GM19455 (cell line): ENCODE results near the gene ASGR2.
"Not testable (repeated sequence)": the region's sequence is repeated elsewhere in the genome, so short reads cannot be mapped to it uniquely, and the experiment has no call there.

Experiments used
- ATAC-seq: cut with Tn5 transposase; IDR thresholded peaks from one replicate; pipeline ENCODE4 v1.9.1; 2021; ENCODE audit not compliant: unreplicated experiment

ASGR2 gene, protein sequence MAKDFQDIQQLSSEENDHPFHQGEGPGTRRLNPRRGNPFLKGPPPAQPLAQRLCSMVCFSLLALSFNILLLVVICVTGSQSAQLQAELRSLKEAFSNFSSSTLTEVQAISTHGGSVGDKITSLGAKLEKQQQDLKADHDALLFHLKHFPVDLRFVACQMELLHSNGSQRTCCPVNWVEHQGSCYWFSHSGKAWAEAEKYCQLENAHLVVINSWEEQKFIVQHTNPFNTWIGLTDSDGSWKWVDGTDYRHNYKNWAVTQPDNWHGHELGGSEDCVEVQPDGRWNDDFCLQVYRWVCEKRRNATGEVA

DNA sequence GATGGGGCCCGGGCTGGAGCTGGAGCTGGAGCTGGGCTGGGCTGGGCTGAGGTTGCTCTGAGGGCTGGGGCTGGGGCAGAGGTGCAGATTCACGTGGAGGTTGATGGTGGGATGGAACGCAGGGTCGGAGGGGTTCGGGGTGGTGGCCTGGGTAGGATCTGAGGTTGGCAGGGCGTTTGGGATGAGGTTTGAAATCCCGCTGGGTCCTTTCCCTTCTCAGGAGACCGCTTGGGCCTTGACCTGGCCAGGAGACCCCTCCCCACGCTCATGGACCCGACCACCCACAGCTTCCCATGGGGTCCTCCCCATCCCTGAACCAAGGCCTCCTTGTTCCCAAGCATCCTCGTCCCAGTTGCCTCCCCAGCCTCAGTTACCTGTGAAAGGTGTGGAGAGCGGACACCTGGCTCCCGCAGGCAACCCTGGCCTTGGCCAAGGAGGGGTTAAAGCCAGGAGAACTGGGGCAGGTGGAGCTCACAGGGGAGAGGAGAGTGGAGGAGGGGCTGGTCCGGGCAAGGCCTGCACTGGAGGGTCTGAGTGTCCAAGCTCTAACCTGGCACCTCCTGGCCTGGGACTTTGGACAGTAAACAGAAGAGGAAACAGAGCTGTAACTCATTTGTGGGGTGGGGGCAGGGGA is at the start of gene ASGR2:
Gene ASGR2 (minus strand): TSS at position 582 of the 634 bp plus-strand sequence. CDS start 582 bp downstream, outside the sequence.
- ATAC-seq = no peak

DNA sequence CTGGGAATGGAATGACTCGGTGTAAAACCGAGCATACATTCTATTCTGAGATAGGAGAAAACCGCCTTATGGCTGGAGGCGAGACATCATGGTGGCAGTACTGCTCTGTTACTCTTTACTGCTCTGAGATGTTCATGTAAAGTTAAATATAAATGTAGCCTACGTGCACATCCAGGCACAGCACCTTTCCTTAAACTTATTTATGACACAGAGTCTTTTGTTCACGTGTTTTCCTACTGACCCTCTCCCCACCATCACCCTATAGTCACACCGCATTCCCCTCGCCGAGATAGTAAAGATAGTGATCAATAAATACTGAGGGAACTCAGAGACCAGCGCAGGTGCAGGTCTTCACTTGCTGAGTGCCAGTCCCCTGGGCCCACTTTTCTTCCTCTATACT is 44.9 kb upstream of the ASGR2 start:
- not testable (repeated sequence) for ATAC-seq

DNA sequence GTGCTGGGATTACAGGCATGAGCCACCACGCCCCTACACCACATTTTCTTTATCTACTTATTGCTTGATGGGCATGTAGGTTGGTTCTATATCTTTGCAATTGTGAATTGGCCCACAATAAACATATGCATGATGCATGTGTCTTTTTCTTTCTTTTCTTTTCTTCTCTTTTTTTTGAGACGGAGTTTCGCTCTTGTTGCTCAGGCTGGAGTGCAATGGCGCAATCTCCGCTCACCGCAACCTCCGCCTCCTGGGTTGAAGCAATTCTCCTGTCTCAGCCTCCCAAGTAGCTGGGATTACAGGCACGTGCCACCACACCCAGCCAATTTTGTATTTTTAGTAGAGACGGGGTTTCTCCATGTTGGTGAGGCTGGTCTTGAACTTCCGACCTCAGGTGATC is 43.8 kb upstream of the ASGR2 start:
- not testable (repeated sequence) for ATAC-seq

DNA sequence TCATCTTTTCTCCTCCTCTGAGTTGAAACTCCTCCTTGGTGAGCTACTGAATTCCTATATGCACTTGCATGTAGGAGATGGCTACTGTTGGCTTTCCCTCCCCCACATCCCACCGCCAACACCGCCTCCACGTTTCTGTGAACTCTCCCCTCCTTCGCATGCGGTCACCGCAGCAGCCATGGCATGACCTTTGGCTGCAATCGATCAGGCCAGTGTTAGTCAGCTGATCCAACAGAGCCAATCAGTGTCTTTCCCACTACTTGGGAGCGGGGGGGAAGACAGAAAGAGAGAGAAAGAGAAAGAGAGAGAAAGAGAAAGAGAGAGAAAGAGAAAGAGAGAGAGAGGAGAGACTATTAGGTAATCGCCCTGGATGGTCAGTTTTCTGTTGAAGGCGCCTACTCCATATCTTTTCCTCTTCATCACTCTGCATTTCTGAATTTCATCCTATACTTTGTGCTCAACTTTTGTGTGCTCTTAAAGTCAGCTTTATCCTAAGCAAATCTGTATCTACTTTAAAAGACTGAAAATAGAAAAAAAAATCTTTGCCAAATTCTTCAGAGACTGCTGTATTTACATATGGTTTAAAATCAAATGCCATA is 41.8 kb upstream of the ASGR2 start:
- ATAC-seq = no peak

DNA sequence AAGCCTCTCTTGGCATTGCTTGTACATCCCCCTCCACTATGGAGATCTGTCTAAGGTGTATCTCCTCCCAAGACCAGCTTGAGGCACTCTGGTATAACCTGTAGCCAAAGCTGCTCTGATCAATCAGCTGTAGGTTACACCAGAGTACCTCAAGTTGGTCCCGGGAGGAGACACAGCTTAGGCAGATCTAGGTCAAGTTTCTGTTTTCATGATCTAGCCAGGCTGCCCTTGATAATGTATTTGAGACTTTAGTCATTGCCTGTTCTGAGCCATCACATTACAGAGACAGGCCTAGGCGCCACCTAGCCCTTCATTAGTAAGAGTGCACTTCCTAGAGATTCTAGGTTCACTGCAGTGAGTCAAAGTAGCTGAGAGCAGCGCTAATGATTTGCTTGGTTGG is 33.1 kb upstream of the ASGR2 start:
- ATAC-seq = no peak

DNA sequence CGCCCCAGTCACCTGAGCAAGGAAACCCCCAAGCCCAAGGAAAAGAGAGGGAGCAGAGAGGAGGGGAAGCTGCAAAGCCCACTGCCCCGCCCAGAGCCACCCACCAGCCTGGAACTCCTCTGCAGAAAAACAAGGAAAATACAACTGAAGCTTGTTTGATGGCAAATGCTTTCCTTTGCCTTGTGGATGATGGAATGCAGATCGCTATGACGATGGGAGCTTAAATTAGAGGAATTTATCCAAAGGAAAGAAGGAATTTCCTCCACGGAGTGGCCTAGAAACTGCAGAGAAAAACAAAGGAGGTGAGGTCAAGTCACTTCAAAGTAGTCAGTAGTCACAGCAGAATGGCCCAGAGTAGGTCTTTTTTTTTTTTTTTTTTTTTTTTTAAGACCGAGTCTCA is 31.5 kb upstream of the ASGR2 start:
- ATAC-seq = no peak

DNA sequence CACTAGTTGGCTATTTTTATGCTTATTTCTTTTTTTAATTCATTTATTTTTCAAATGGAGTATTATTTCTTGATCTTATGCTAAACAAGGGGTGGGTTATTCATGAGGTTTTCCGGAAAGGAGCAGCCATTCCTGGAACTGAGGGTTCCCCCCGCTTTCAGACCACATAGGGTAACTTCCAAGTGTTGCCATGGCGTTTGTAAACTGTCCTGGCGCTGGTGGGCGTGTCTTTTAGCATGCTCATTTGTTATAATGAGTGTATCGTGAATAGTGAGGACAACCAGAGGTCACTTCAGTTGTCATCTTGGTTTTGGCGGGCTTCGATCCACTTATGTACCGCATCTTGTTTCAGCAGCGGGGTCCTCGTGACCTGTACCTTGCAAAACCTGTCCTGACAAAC is 29.6 kb upstream of the ASGR2 start:
- ATAC-seq = no peak

DNA sequence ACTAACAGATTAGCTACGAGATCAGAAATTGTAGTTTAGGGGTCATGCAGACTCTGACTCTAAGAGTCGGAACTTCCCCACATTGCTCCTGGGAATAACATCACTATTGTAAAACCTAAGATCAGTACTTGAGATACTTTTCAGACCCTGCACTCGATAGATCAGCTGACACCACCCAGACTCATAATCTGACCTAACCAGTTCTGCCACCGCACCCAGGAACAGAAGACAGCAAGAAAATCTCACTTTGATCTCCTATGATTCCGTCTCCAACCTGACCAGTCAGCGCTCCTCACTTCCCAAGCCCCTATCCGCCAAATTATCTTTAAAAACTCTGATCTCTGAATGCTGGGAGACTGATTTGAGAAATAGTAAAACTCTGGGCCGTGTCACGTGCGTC is 27.2 kb upstream of the ASGR2 start:
- no peak for ATAC-seq

DNA sequence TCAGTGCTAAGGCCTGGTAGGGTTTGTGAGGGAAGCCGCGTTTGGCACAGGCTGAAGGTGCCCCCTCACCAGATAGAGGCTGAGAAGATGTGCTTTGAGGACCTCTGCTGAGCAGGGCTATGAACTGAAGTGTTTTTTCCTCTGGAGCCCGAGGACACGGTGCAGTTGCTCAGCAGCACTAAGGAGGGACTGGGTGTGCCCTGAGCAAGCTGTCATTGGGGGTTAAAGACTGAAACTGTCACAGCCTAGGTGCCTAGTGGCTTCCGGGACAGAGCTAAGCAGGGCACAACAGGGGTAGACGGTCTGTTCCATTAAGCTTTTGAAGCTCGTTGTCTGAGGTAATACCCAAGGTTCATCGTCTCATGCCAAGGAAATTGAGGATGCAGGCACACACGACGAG is 24.8 kb upstream of the ASGR2 start:
- no peak for ATAC-seq

DNA sequence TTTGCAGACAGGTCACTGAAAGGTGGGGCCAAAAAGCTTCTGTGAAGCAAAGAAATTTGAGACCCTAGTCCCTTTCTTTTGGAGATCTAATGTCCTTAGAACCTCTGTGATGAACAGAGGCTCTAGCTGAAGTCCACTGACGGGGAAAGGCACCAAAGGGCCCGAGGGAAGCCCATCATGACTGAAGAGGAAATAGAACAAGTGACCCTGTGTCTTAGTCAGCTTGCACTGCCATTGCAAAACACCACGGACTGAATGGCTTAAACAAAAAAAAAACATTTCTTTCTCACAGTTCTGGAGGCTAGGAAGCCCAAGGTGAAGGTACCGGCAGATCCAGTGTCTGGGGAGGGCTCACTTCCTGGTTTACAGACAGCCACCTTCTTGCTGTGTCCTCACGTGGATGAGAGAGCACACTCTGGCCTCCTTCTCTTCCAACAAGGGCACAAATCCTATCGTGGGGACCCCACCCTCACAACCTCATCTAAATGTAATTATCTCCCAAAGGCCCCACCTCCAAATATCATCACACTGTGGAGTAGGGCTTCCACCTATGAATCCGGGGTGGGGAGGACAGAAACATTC is 24.3 kb upstream of the ASGR2 start:
- ATAC-seq = no peak

DNA sequence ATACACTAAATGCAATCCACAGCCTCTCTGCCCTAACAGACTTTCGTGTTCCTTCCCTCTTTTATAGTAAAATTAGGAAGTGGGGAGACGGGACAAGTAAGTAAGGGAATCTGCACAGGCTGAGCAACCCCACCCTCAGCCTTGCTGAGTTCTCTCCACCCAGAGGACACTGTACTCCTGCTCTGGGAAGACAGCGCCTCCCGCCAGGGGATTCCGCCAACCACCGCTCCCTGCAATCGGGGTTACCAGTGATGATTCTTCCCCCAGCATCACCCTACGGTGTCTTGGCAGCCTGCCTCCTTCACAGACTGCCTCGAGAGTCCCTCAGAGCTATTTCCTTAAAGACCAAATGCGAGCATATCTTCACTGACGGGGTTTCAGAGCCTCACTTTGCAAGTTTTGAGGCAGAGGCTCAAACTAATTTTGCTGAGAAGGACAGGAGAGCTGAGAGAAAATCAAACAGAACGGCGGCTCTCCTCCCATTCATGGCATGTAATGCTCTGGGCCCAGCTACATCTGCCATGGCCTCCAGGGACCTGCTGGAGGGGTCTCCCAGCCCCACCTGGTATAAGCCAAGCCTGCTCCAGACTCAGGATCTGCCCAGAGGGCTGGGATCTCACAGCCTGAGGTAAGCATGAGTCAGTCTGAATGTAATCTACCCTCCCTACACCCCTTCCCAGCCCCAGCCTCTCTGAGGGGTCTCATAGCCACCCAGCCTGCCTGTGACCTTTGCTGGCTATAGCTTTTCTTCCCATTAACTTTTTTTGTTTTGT is 22.7 kb upstream of the ASGR2 start:
- no peak for ATAC-seq

DNA sequence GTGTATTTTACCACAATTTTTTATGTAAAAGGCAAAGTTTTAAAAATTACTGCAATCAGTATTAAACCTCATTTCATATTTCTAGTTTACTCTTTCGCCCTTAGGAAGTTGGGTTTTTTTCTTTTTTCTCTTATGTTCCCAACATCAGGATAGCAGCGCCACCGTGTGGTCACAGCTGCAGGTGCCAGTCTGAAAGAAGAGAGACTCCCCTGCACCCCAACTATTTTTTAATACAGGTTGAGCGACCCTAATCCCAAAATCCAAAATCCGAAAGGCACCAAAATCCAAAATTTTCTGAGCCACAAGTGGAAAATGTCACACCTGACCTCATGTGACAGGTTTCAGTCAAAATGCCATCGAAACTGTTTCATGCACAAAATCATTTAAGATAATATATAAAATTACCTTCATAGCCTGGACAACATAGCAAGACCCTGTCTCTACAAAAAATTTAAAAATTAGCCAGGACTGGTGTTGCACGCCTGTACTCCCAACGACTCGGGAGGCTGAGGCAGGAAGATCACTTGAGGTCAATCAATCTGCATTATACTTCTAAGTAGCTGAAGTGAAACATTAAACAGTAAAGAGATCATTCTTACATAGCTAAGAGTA is 21.8 kb upstream of the ASGR2 start:
- no peak for ATAC-seq

DNA sequence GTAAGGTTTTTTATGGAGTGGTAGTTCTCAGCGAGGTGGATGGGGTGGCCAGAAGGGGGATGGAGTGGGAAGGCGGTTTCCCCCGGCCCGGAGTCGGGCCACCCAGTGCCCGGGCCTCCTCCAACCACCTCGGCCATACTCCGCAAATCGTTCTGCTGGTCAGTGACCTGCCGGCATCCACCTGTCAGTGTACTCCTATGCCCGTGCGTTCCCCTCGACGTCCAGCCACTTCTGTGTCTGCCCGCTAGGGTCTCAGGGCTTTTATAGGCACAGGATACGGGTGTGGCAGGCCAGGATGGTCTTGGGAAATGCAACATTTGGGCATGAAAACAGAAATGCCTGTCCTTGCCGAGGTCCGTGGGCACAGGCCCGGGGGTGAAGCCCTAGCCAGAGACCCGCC is 19.3 kb upstream of the ASGR2 start:
- no peak for ATAC-seq

DNA sequence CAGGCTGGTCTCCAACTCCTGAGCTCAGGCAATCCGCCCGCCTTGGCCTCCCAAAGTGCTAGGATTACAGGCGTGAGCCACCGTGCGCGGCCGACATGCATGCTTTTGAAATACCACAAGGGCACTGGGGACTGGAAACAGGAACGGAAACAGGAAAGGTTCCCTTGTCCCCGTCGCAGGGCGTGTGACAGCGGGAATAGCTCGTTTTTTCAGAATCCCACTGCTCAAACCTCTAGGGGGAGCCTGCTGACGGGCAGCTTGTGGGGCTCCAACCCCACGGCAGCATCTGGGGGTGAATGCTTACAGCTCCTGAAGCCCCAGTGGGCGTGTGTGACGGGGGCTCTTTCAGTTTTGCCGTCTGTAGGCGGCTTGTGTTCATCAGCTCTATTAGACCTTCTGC is 18.8 kb upstream of the ASGR2 start:
- ATAC-seq = no peak

DNA sequence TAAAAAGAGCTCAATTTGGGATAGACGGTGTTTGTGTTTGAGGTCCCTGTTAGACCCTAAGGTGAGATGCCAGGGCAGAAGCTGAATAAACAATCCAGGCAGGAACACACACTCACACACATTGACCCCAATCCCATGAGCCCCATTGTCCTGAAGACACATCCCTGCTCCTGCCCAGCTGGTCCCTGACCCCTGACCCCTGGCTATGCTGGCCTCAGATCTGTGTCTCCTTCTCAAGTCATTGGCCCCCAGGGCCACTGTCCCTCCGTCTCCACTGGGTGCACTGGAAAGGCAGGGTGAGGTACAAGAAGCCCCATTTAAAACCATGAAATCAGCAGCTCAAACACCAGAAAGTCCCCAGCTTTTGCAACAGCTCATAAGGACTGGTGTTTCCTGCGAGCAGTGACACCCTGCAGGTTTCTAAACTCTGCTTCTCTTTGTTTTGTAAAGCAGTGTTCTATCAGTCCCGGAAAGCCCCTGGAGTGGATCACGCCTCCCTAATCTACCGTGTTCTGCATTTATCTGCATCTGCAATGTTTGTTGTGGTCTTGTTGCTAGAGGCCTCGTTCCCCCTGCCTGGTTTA is 18.0 kb upstream of the ASGR2 start:
- no peak for ATAC-seq

DNA sequence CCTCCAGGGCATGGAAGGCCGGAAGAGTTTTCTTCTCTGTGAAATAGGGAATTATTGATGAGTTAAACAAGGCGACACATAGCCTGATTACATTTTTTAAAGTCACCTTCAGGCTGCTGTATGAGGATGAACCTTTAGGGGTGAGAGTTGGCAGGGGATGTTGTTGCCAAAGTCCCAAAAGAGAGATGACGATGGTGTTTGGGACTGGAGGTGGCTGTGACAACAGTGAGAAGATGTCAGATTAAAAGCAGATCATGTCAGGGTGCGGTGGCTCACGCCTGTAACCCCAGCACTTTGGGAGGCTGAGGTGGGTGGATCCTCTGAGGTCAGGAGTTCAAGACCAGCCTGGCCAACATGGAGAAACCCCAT is 16.8 kb upstream of the ASGR2 start:
- ATAC-seq = no peak

DNA sequence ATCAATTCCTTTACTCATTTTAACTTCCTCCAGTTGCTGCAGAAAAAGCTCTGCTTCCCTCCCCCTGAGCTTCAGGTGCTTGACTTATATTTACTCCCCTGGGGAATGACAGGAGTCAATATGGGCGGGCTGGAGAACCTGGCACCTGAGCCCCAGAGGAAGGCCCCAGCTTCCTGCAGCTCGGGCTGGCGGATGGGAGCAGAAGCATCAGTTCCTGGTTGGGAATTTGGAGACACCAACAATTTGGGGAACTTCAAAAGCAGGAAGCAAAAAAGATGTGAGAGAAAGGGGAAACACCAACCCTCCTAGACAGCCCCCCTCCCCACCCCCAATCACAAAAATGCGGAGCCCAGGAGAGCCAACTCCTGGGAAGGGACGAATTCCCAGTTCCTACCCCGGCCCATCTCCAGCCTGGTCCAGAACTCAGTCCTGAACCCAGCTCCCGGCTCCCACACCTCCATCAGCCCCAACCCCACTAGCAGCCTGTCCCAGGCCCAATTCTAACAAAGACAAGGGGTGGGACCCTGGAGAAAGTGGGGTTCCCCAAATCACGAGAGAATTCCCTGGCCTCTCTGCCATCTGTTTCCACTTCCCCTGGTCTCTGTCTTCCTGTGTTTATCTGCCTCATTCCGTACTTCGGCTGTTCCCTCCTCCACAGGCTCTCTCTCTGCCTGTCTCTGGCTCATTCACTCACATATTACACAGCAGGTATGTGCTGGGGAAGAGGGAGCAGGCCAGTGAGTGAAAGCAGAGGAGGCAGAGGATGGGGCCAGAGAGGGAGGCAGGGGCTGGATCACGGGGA is 16.2 kb upstream of the ASGR2 start:
- ATAC-seq = no peak

DNA sequence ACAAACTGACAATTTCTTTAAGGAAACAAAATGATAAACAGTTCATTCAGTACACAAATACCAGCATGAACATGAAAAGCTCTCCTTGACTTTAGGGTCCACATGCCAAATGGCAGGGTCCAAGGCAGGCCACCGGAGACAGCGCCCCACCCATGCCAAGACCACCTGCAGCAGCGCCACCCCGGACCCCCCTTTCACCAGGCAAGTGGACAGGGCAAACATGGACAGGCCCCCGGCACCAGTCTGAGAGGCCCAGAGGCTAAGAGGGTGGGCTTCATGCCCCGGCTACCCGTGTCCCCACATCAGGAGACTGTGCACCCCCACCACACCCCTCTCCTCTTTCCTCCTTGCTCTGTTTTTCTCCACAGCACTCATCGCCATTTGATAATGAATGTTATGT is 14.7 kb upstream of the ASGR2 start:
- ATAC-seq = no peak

DNA sequence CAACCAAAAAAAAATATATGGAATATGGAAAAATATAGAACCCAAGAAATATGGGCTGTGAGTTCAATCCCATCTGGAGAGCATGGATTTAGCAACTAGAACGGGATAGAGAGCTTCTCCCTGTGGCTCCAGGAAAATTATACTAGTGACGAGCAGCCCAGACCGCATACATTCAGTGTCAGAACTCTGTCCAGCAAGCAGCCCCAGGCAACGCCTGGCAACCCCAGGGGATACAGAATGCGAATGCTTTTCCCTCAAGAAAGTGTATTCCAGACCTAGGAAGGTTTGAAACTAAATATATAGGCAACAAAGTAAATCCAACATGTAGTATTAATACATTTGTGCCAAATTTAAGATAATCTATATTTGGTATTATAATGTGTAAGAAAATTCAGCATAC is 13.5 kb upstream of the ASGR2 start:
- ATAC-seq = no peak

DNA sequence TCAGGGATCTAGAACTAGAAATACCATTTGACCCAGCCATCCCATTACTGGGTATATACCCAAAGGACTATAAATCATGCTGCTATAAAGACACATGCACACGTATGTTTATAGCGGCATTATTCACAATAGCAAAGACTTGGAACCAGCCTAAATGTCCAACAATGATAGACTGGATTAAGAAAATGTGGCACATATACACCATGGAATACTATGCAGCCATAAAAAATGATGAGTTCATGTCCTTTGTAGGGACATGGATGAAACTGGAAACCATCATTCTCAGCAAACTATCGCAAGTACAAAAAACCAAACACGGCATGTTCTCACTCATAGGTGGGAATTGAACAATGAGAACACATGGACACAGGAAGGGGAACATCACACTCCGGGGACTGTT is 12.9 kb upstream of the ASGR2 start:
- ATAC-seq = not testable (repeated sequence)
